ENCODE data around the gene SSH2.

GRCh38 chr17:29844339-29845048 is 85.5 kb downstream of the SSH2 start:
- no peak for TF ChIP-seq POLR2AphosphoS5 (IDR thresholded peaks at IDR 0.05)
- TF ChIP-seq CTCF (IDR thresholded peaks at IDR 0.05), result no peak
